Panc1 (cell line): Measurements from ENCODE around the gene GPR156. TPM values are rescaled to one million over a fixed set of nuclear protein-coding genes. Genes with fewer than 3 reads are reported as not detected.

Experiments used
- ATAC-seq: fragments of 200-7000 bp; cut with Tn5 transposase; 2 replicates; pipeline ENCODE4 v1.9.1; 2020; ENCODE audit warnings: mild to moderate bottlenecking, moderate library complexity
- BruUV-seq: library from RNA; stranded (reverse); fragments of 400-500 nt; replicated peaks from 2 replicates; lab custom pipeline; 2021; lab: Mats Ljungman, UMichigan
- CTCF ChIA-PET: fragments of 300-600 bp; sonication (Branson Sonifier 250); formaldehyde crosslinking; loops from one replicate; lab custom pipeline; 2022; ENCODE audit warnings: antibody characterized with exemption; lab: Charles Lee
- POLR2A ChIA-PET: fragments of 300-600 bp; sonication (Branson Sonifier 250); formaldehyde crosslinking; loops from one replicate; lab custom pipeline; 2022; ENCODE audit warnings: antibody characterized with exemption; lab: Charles Lee
- DNase-seq: peaks from one replicate; pipeline ENCODE4 v3.0.0-alpha.2; 2010; ENCODE audit warnings: low read depth, low spot score
- H3K27ac ChIP-seq: 2 replicates; pipeline ENCODE4 v1.5.1; 2011; ENCODE audit warnings: mild to moderate bottlenecking, low read length, inconsistent platforms
- H3K27me3 ChIP-seq: fragments of 200-500 bp; sonication (Bioruptor generic); 2 replicates; pipeline ENCODE4 v1.6.0; 2014; ENCODE audit warnings: low read length, inconsistent platforms; ENCODE audit not compliant: control insufficient read depth, insufficient read depth
- H3K36me3 ChIP-seq: fragments of 200-500 bp; sonication (Bioruptor generic); 2 replicates; pipeline ENCODE4 v1.5.1; 2014; ENCODE audit warnings: inconsistent platforms, mild to moderate bottlenecking, low read length, moderate library complexity; ENCODE audit not compliant: control insufficient read depth, insufficient read depth
- H3K4me1 ChIP-seq: 2 replicates; pipeline ENCODE4 v1.5.1; 2011; ENCODE audit warnings: inconsistent platforms, mild to moderate bottlenecking, low read length, moderate library complexity; ENCODE audit not compliant: control insufficient read depth, insufficient read depth
- H3K4me3 ChIP-seq, 2 experiments: 2 replicates each; pipeline ENCODE4 v1.5.1; 2011 to 2012; ENCODE audit warnings: low read depth in 2 of 2, low read length in 2 of 2, mild to moderate bottlenecking in 2 of 2, inconsistent platforms in 1 of 2, moderate library complexity in 1 of 2
- H3K9me3 ChIP-seq: fragments of 200-500 bp; sonication (Bioruptor generic); 2 replicates; pipeline ENCODE4 v1.5.1; 2014; ENCODE audit warnings: low read depth, mild to moderate bottlenecking, inconsistent platforms, low read length, moderate library complexity; ENCODE audit not compliant: control insufficient read depth, insufficient read depth
- POLR2AphosphoS5 ChIP-seq: IDR thresholded peaks from 2 replicates; pipeline ENCODE4 v1.6.1; 2012; ENCODE audit warnings: mild to moderate bottlenecking, low read depth, low read length, moderate library complexity
- SIN3A ChIP-seq: IDR thresholded peaks from 2 replicates; pipeline ENCODE4 v1.6.1; 2012; ENCODE audit warnings: low read depth, mild to moderate bottlenecking, low read length, moderate library complexity, borderline replicate concordance; ENCODE audit not compliant: insufficient read depth
- TCF7L2 ChIP-seq: IDR thresholded peaks from 2 replicates; pipeline ENCODE4 v1.6.1; 2011; ENCODE audit warnings: mild to moderate bottlenecking, low read depth, low read length, inconsistent platforms
- in situ Hi-C: cut with HindIII; loops from 2 replicates; pipeline ENCODE4 v1.10.0; 2016; ENCODE audit warnings: low sequenced_read_pairs, low pct_unique_long_range_greater_than_20kb
- intact Hi-C: fragments of 100-400 bp; cut with micrococcal nuclease; formaldehyde crosslinking; loops from one replicate; pipeline ENCODE4 v1.10.0; 2022; ENCODE audit not compliant: unreplicated experiment
- total RNA-seq: library from RNA; stranded (reverse); gene quantifications from one replicate; pipeline ENCODE4 v1.2.1, GENCODE V29; 2021; ENCODE audit not compliant: unreplicated experiment
- TF ChIP-seq, protein P1 (sequence below), 2 experiments: IDR thresholded peaks; 2 replicates each; pipeline ENCODE4 v1.6.1; 2011 to 2012; ENCODE audit warnings: low read depth in 2 of 2, control low read depth in 1 of 2, low read length in 1 of 2, mild to moderate bottlenecking in 1 of 2, moderate library complexity in 1 of 2; ENCODE audit not compliant: insufficient read depth in 1 of 2
- TF ChIP-seq, protein P2 (sequence below): fragments of 450-650 bp; IDR thresholded peaks from 2 replicates; pipeline ENCODE4 v1.5.1; 2017; ENCODE audit warnings: mild to moderate bottlenecking

GPR156 gene
- total RNA-seq, 1 experiment from 2014 or later, result 0.39 TPM

DNA sequence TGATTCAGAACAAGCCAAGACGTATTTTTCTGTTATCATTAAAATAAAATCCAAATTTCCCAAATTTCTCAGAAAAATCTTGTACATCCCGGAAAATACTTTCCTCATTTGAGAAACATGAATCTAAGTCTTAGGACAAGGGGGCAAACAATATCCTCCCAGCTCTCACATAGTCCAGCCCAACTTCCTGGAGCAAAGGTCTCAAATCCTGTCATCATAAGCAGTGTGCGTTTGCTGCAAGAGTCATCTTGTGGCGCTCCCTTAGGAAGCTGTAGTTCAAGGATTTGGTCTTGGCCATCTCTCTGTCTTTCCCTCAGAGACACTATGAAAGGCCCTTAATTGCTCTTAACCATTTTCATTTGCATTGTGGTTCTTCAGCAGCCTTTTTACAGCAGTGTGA, 133.2 kb downstream of the GPR156 start:
- Histone ChIP-seq H3K9me3 (peaks cover 5% of the 10 kb centered on the region; the same call in 1 of the 2 replicates), H3K36me3 (no peaks in the 10 kb centered on the region), H3K27ac (no peak overlapping the region), H3K4me1 (no peaks in the 10 kb centered on the region), H3K27me3 (no peaks in the 10 kb centered on the region), H3K4me3 (no peak overlapping the region)
- in situ Hi-C loops (no loop called here), intact Hi-C loops (no loop called here)
- no TSS peak for BruUV-seq
- POLR2A ChIA-PET, result no interaction called here
- no peak for TF ChIP-seq SIN3A
- no peak for TF ChIP-seq POLR2AphosphoS5
- TF ChIP-seq, protein P1, sequence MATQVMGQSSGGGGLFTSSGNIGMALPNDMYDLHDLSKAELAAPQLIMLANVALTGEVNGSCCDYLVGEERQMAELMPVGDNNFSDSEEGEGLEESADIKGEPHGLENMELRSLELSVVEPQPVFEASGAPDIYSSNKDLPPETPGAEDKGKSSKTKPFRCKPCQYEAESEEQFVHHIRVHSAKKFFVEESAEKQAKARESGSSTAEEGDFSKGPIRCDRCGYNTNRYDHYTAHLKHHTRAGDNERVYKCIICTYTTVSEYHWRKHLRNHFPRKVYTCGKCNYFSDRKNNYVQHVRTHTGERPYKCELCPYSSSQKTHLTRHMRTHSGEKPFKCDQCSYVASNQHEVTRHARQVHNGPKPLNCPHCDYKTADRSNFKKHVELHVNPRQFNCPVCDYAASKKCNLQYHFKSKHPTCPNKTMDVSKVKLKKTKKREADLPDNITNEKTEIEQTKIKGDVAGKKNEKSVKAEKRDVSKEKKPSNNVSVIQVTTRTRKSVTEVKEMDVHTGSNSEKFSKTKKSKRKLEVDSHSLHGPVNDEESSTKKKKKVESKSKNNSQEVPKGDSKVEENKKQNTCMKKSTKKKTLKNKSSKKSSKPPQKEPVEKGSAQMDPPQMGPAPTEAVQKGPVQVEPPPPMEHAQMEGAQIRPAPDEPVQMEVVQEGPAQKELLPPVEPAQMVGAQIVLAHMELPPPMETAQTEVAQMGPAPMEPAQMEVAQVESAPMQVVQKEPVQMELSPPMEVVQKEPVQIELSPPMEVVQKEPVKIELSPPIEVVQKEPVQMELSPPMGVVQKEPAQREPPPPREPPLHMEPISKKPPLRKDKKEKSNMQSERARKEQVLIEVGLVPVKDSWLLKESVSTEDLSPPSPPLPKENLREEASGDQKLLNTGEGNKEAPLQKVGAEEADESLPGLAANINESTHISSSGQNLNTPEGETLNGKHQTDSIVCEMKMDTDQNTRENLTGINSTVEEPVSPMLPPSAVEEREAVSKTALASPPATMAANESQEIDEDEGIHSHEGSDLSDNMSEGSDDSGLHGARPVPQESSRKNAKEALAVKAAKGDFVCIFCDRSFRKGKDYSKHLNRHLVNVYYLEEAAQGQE (IDR thresholded peaks at IDR 0.05; ENCODE audit: insufficient read depth in 1 of 2, low read depth in 2 of 2, low read length in 1 of 2), result no peak
- TF ChIP-seq TCF7L2, result no peak
- TF ChIP-seq, protein P2, sequence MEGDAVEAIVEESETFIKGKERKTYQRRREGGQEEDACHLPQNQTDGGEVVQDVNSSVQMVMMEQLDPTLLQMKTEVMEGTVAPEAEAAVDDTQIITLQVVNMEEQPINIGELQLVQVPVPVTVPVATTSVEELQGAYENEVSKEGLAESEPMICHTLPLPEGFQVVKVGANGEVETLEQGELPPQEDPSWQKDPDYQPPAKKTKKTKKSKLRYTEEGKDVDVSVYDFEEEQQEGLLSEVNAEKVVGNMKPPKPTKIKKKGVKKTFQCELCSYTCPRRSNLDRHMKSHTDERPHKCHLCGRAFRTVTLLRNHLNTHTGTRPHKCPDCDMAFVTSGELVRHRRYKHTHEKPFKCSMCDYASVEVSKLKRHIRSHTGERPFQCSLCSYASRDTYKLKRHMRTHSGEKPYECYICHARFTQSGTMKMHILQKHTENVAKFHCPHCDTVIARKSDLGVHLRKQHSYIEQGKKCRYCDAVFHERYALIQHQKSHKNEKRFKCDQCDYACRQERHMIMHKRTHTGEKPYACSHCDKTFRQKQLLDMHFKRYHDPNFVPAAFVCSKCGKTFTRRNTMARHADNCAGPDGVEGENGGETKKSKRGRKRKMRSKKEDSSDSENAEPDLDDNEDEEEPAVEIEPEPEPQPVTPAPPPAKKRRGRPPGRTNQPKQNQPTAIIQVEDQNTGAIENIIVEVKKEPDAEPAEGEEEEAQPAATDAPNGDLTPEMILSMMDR, result no peak
- CTCF ChIA-PET, result no interaction called here
- DNase-seq (no peak), ATAC-seq (no peak)

DNA sequence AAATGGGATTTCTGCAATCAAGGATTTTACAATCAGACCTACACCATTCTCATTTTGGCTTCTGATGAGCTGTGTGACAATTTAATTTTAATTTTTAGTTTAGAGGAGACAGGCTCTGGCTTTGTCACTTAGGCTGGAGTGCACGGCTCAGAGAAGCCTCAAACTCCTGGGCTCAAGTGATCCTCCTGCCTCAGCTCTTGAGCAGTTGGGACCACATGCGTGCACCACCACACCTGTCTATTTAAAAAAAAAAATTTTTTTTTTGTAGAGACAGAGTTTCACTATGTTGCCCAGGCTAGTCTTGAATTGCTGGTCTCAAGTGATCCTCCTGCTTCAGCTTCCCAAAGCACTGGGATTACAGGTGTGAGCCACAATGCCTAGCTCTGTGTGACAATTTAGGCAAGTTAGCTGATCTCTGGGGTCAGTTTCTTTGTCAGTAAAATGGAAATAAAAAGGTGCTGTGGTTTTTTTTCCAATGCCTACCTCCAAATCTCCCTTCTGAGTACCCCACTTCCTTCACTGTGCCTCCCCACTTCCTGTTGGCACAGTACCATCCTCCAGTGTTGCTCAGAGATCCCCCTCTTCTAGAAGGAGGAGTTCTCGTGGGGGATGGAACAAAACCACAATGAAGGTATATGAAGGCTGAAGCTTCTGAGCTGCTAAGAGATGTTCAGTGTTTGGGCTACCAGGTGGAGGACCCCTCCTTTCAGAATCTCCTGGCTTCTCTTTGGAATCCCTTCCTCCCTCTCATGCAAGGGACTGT, 136.7 kb downstream of the GPR156 start:
- BruUV-seq, result no TSS peak
- DNase-seq, result no peak
- TF ChIP-seq TCF7L2 (no peak), SIN3A (no peak), POLR2AphosphoS5 (no peak)
- TF ChIP-seq, protein P1 (IDR thresholded peaks at IDR 0.05; ENCODE audit: insufficient read depth in 1 of 2, low read depth in 2 of 2, low read length in 1 of 2), result no peak
- TF ChIP-seq, protein P2, result no peak
- H3K27me3 ChIP-seq, result no peaks in the 10 kb centered on the region
- no peaks in the 10 kb centered on the region for H3K4me1 ChIP-seq
- ATAC-seq, result no peak
- in situ Hi-C loops (no loop called here), intact Hi-C loops (no loop called here)
- no peak overlapping the region for H3K4me3 ChIP-seq
- ChIA-PET CTCF (no interaction called here), POLR2A (no interaction called here)
- H3K9me3 ChIP-seq, result no peaks in the 10 kb centered on the region
- no peak overlapping the region for H3K27ac ChIP-seq
- no peaks in the 10 kb centered on the region for H3K36me3 ChIP-seq
